GM19467 (cell line): ENCODE measurements around the gene FAT2.
"Not testable (repeated sequence)": the region's sequence is repeated elsewhere in the genome, so short reads cannot be mapped to it uniquely, and the experiment has no call there.

Experiments
- ATAC-seq: cut with Tn5 transposase; IDR thresholded peaks from one replicate; pipeline ENCODE4 v1.9.1; 2021; ENCODE audit warnings: mild to moderate bottlenecking, moderate library complexity; ENCODE audit not compliant: unreplicated experiment

The FAT2 gene

GRCh38 chr5:151581812-151582583, 9.1 kb downstream of the FAT2 start:
- no peak for ATAC-seq

GRCh38 chr5:151581347-151581746, 9.8 kb downstream of the FAT2 start:
- ATAC-seq, result no peak

- ATAC-seq, result no peak
These were observed 10.3 kb downstream of the FAT2 start for GRCh38 chr5:151580858-151581257.

GRCh38 chr5:151580239-151580638, 10.9 kb downstream of the FAT2 start:
- no peak for ATAC-seq

- not testable (repeated sequence) for ATAC-seq
These were observed 12.0 kb downstream of the FAT2 start for GRCh38 chr5:151579146-151579545.

GRCh38 chr5:151578326-151579025, 12.7 kb downstream of the FAT2 start:
- ATAC-seq, result no peak

- ATAC-seq, result no peak
These were observed 13.6 kb downstream of the FAT2 start for GRCh38 chr5:151577566-151577965.

- no peak for ATAC-seq
These were observed 16.6 kb downstream of the FAT2 start for GRCh38 chr5:151574444-151574996.

- ATAC-seq, result no peak
These were observed 18.3 kb downstream of the FAT2 start for GRCh38 chr5:151572657-151573368.

- ATAC-seq, result no peak
These were observed 19.6 kb downstream of the FAT2 start for GRCh38 chr5:151571270-151572173.

GRCh38 chr5:151570512-151571269, 20.4 kb downstream of the FAT2 start:
- no peak for ATAC-seq

- ATAC-seq, result no peak
These were observed 21.1 kb downstream of the FAT2 start for GRCh38 chr5:151570058-151570457.

- ATAC-seq, result no peak
These were observed 21.7 kb downstream of the FAT2 start for GRCh38 chr5:151569132-151570046.

GRCh38 chr5:151568036-151568435, 23.1 kb downstream of the FAT2 start:
- no peak for ATAC-seq

- ATAC-seq, result no peak
These were observed 25.2 kb downstream of the FAT2 start for GRCh38 chr5:151565971-151566370.

GRCh38 chr5:151562019-151562707, 29.0 kb downstream of the FAT2 start:
- ATAC-seq, result no peak

GRCh38 chr5:151557951-151558350, 33.2 kb downstream of the FAT2 start:
- no peak for ATAC-seq

GRCh38 chr5:151557466-151557865, 33.7 kb downstream of the FAT2 start:
- ATAC-seq, result no peak
